Sigmoid colon (tissue), 4 donors: ENCODE data around the gene NPIPA7.
"Not testable (repeated sequence)": the region's sequence is repeated elsewhere in the genome, so short reads cannot be mapped to it uniquely, and the experiment has no call there.

Experiments used
- POLR2A ChIP-seq, 2 donors: fragments of 450-650 bp; IDR thresholded peaks; one replicate each; pipeline ENCODE4 v1.6.1; 2016; ENCODE audit warnings: antibody characterized with exemption in 2 of 2, mild to moderate bottlenecking in 2 of 2, moderate library complexity in 2 of 2
- POLR2AphosphoS5 ChIP-seq, 4 donors: sonication (generic); formaldehyde crosslinking; IDR thresholded peaks; one replicate each; pipeline ENCODE4 v1.6.1; 2017; ENCODE audit warnings: antibody characterized with exemption in 4 of 4
- TF ChIP-seq, protein P1 (sequence below), 4 experiments: fragments of 450-650 bp in 3 of 4; fragments of 200-600 bp in 1 of 4; IDR thresholded peaks; one replicate each; pipeline ENCODE4 v1.5.1; 2016 to 2019; ENCODE audit warnings: antibody characterized with exemption in 4 of 4, mild to moderate bottlenecking in 3 of 4, moderate library complexity in 2 of 4

GRCh38 chr16:16367285-16367628 lies 11.7 kb upstream of the NPIPA7 start:
- TF ChIP-seq POLR2AphosphoS5, POLR2A (IDR thresholded peaks at IDR 0.05): not testable (repeated sequence)
- TF ChIP-seq, protein P1, sequence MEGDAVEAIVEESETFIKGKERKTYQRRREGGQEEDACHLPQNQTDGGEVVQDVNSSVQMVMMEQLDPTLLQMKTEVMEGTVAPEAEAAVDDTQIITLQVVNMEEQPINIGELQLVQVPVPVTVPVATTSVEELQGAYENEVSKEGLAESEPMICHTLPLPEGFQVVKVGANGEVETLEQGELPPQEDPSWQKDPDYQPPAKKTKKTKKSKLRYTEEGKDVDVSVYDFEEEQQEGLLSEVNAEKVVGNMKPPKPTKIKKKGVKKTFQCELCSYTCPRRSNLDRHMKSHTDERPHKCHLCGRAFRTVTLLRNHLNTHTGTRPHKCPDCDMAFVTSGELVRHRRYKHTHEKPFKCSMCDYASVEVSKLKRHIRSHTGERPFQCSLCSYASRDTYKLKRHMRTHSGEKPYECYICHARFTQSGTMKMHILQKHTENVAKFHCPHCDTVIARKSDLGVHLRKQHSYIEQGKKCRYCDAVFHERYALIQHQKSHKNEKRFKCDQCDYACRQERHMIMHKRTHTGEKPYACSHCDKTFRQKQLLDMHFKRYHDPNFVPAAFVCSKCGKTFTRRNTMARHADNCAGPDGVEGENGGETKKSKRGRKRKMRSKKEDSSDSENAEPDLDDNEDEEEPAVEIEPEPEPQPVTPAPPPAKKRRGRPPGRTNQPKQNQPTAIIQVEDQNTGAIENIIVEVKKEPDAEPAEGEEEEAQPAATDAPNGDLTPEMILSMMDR (IDR thresholded peaks at IDR 0.05), result not testable (repeated sequence)
